RWPE2 (cell line): Measurements from ENCODE around the gene FBLN7.

Experiments
- ATAC-seq: fragments of 200-7000 bp; cut with Tn5 transposase; 3 replicates; pipeline ENCODE4 v1.9.1; 2021; ENCODE audit warnings: low read depth
- DNase-seq: peaks from one replicate; pipeline ENCODE4 v3.0.0-alpha.2; 2020; ENCODE audit warnings: low spot score
- H3K27ac ChIP-seq: fragments of 450-650 bp; 2 replicates; pipeline ENCODE4 v1.5.1; 2017; ENCODE audit warnings: mild to moderate bottlenecking; ENCODE audit not compliant: poor library complexity, severe bottlenecking
- H3K27me3 ChIP-seq: fragments of 250-450 bp; sonication (Bioruptor Pico); 2 replicates; pipeline ENCODE4 v1.5.1; 2021; ENCODE audit warnings: mild to moderate bottlenecking, moderate library complexity; ENCODE audit not compliant: insufficient read depth, poor library complexity, severe bottlenecking
- H3K36me3 ChIP-seq: fragments of 250-450 bp; sonication (Bioruptor Pico); 2 replicates; pipeline ENCODE4 v1.5.1; 2020; ENCODE audit warnings: low read depth, mild to moderate bottlenecking, moderate library complexity
- H3K4me1 ChIP-seq: fragments of 250-450 bp; sonication (Bioruptor Pico); 2 replicates; pipeline ENCODE4 v1.5.1; 2021; ENCODE audit warnings: mild to moderate bottlenecking, moderate library complexity; ENCODE audit not compliant: insufficient read depth, poor library complexity, severe bottlenecking
- H3K4me3 ChIP-seq: fragments of 250-450 bp; sonication (Bioruptor Pico); 2 replicates; pipeline ENCODE4 v1.5.1; 2021; ENCODE audit warnings: mild to moderate bottlenecking, moderate library complexity; ENCODE audit not compliant: severe bottlenecking
- H3K9me3 ChIP-seq: fragments of 250-450 bp; sonication (Bioruptor Pico); 2 replicates; pipeline ENCODE4 v1.5.1; 2021; ENCODE audit warnings: mild to moderate bottlenecking, moderate library complexity; ENCODE audit not compliant: severe bottlenecking
- TF ChIP-seq, protein P1 (sequence below): fragments of 450-650 bp; IDR thresholded peaks from one replicate; pipeline ENCODE4 v1.5.1; 2017; ENCODE audit warnings: mild to moderate bottlenecking, moderate library complexity; ENCODE audit not compliant: poor library complexity, severe bottlenecking

The FBLN7 gene

GRCh38 chr2:112183327-112184025 lies 45.3 kb downstream of the FBLN7 start:
- ATAC-seq = no peak
- H3K9me3 ChIP-seq = no peaks in the 10 kb centered on the region
- no peaks in the 10 kb centered on the region for H3K36me3 ChIP-seq
- no peak overlapping the region for H3K4me3 ChIP-seq
- no peak for DNase-seq
- no peak overlapping the region for H3K27ac ChIP-seq
- TF ChIP-seq, protein P1, sequence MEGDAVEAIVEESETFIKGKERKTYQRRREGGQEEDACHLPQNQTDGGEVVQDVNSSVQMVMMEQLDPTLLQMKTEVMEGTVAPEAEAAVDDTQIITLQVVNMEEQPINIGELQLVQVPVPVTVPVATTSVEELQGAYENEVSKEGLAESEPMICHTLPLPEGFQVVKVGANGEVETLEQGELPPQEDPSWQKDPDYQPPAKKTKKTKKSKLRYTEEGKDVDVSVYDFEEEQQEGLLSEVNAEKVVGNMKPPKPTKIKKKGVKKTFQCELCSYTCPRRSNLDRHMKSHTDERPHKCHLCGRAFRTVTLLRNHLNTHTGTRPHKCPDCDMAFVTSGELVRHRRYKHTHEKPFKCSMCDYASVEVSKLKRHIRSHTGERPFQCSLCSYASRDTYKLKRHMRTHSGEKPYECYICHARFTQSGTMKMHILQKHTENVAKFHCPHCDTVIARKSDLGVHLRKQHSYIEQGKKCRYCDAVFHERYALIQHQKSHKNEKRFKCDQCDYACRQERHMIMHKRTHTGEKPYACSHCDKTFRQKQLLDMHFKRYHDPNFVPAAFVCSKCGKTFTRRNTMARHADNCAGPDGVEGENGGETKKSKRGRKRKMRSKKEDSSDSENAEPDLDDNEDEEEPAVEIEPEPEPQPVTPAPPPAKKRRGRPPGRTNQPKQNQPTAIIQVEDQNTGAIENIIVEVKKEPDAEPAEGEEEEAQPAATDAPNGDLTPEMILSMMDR = no peak
- no peaks in the 10 kb centered on the region for H3K27me3 ChIP-seq
- peaks cover 5% of the 10 kb centered on the region for H3K4me1 ChIP-seq

GRCh38 chr2:112184121-112184520 lies 45.9 kb downstream of the FBLN7 start:
- Histone ChIP-seq H3K4me1 (peaks cover 5% of the 10 kb centered on the region), H3K36me3 (no peaks in the 10 kb centered on the region), H3K4me3 (no peak overlapping the region), H3K9me3 (no peaks in the 10 kb centered on the region), H3K27ac (no peak overlapping the region), H3K27me3 (no peaks in the 10 kb centered on the region)
- ATAC-seq (no peak), DNase-seq (no peak)
- TF ChIP-seq, protein P1 = no peak

DNA sequence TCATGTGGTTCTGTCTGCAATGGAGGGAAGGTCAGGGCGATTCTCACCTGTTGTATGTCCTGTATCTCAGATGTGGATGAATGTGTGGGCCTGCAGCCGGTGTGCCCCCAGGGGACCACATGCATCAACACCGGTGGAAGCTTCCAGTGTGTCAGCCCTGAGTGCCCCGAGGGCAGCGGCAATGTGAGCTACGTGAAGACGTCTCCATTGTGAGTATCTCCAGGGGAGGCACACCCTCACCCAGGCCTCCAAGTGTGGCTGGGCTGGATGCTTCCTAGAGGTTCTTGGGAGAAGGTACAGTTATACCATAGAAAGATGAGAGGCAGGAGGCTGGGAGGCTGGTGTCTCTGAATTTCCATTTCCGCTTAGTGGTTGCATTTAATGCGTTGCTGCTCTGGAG lies 46.9 kb downstream of the FBLN7 start:
- TF ChIP-seq, protein P1 = no peak
- no peaks in the 10 kb centered on the region for H3K27me3 ChIP-seq
- DNase-seq = no peak
- no peak for ATAC-seq
- no peaks in the 10 kb centered on the region for H3K36me3 ChIP-seq
- H3K4me3 ChIP-seq = no peak overlapping the region
- H3K9me3 ChIP-seq = no peaks in the 10 kb centered on the region
- no peak overlapping the region for H3K27ac ChIP-seq
- peaks cover 5% of the 10 kb centered on the region for H3K4me1 ChIP-seq

DNA sequence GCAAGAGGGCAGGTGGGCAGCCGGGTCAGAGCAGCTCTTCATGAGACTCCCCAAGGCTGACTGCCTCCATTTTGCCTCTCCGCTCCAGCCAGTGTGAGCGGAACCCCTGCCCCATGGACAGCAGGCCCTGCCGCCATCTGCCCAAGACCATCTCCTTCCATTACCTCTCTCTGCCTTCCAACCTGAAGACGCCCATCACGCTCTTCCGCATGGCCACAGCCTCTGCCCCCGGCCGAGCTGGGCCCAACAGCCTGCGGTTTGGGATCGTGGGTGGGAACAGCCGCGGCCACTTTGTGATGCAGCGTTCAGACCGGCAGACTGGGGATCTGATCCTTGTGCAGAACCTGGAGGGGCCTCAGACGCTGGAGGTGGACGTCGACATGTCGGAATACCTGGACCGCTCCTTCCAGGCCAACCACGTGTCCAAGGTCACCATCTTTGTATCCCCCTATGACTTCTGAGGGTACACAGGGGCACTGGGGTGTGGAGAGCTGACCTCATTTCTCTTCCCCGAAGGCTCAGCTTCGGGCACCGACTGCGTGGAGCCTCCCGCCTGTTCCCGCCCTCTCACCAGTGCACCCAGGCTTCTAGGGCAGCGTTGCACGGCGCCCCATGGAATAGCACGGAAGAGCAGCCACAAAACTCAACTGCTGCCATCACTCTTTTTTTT lies 49.0 kb downstream of the FBLN7 start:
- no peak for ATAC-seq
- H3K9me3 ChIP-seq = no peaks in the 10 kb centered on the region
- DNase-seq = no peak
- no peaks in the 10 kb centered on the region for H3K27me3 ChIP-seq
- peak overlapping the region; percentile 49 for H3K27ac ChIP-seq
- H3K36me3 ChIP-seq = no peaks in the 10 kb centered on the region
- peaks cover 5% of the 10 kb centered on the region for H3K4me1 ChIP-seq
- TF ChIP-seq, protein P1 = no peak
- H3K4me3 ChIP-seq = no peak overlapping the region
